MM.1S (cell line): ENCODE data around the gene COL18A1.

Experiments used
- DNase-seq: peaks from one replicate; pipeline ENCODE4 v3.0.0-alpha.2; 2015
- H2AFZ ChIP-seq: fragments of 300-600 bp; sonication (generic); 2 replicates; pipeline ENCODE4 v1.6.0; 2016; ENCODE audit warnings: antibody characterized with exemption, low read length
- H3F3A ChIP-seq: fragments of 300-600 bp; sonication (generic); 2 replicates; pipeline ENCODE4 v1.6.1; 2016; ENCODE audit warnings: mild to moderate bottlenecking, antibody characterized with exemption, low read length, moderate library complexity, mixed read lengths; ENCODE audit not compliant: insufficient read depth
- H3K27ac ChIP-seq: fragments of 300-600 bp; sonication (generic); 2 replicates; pipeline ENCODE4 v1.5.1; 2016; ENCODE audit warnings: mild to moderate bottlenecking, low read length
- H3K27me3 ChIP-seq: fragments of 300-600 bp; sonication (generic); replicated peaks from 2 replicates; pipeline ENCODE4 v1.6.0; 2016; ENCODE audit warnings: low read length; ENCODE audit not compliant: insufficient read depth
- H3K36me3 ChIP-seq: fragments of 300-600 bp; sonication (generic); replicated peaks from 2 replicates; pipeline ENCODE4 v1.6.1; 2016; ENCODE audit warnings: mild to moderate bottlenecking, low read length, mixed read lengths; ENCODE audit not compliant: insufficient read depth
- H3K4me1 ChIP-seq: fragments of 300-600 bp; sonication (generic); 2 replicates; pipeline ENCODE4 v1.6.1; 2016; ENCODE audit warnings: low read length, mixed read lengths
- H3K4me2 ChIP-seq: fragments of 300-600 bp; sonication (generic); 2 replicates; pipeline ENCODE4 v1.6.0; 2016; ENCODE audit warnings: low read depth, low read length
- H3K4me3 ChIP-seq: fragments of 300-600 bp; sonication (generic); 2 replicates; pipeline ENCODE4 v1.5.1; 2016; ENCODE audit warnings: low read length, mixed read lengths
- H3K79me2 ChIP-seq: fragments of 300-600 bp; sonication (generic); 2 replicates; pipeline ENCODE4 v1.6.1; 2016; ENCODE audit warnings: mixed run types, low read length, mixed read lengths
- H3K9ac ChIP-seq: fragments of 300-600 bp; sonication (generic); 2 replicates; pipeline ENCODE4 v1.6.1; 2016; ENCODE audit warnings: low read length, mixed read lengths
- H3K9me2 ChIP-seq: fragments of 300-600 bp; sonication (generic); replicated peaks from 2 replicates; pipeline ENCODE4 v1.6.1; 2016; ENCODE audit warnings: mild to moderate bottlenecking, low read length, mixed read lengths; ENCODE audit not compliant: insufficient read depth
- H3K9me3 ChIP-seq: fragments of 300-600 bp; sonication (generic); replicated peaks from 2 replicates; pipeline ENCODE4 v1.6.1; 2016; ENCODE audit warnings: mild to moderate bottlenecking, low read length, mixed read lengths; ENCODE audit not compliant: insufficient read depth
- H4K20me1 ChIP-seq: fragments of 300-600 bp; sonication (generic); 2 replicates; pipeline ENCODE4 v1.6.1; 2016; ENCODE audit warnings: mild to moderate bottlenecking, low read length, moderate library complexity, mixed read lengths; ENCODE audit not compliant: insufficient read depth
- EZH2 ChIP-seq: fragments of 300-600 bp; sonication (generic); optimal IDR thresholded peaks from 2 replicates; pipeline ENCODE3; 2017; ENCODE audit warnings: low read depth, mild to moderate bottlenecking, antibody characterized with exemption, low read length, mixed read lengths
- EZH2phosphoT487 ChIP-seq: fragments of 300-600 bp; sonication (generic); IDR thresholded peaks from 2 replicates; pipeline ENCODE4 v1.6.1; 2018; ENCODE audit warnings: antibody characterized with exemption, low read length
- TF ChIP-seq, protein P1 (sequence below): fragments of 300-600 bp; sonication (generic); IDR thresholded peaks from 2 replicates; pipeline ENCODE4 v1.5.1; 2016; ENCODE audit warnings: antibody characterized with exemption, low read length, mixed read lengths

The COL18A1 gene

DNA sequence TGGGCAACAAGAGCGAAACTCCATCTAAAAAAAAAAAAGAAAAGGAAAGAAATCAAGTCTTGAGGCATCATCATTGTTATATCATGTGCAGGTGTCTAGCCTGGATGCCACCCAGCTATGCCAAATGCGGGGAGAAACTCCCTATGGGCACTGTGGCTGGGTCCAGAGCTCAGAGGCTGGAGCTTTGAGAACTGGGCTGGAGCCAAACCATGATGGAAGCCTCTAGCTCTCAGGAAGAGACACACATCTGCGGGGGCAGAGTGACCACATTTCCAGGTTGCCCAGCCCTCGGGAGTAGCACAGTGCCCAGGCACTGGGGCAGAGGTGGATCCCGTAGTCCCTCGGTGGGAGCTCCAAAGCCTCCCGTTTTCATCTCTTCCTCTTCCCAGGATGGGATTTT lies 58.9 kb downstream of the COL18A1 start:
- H3K4me3 ChIP-seq: no peak overlapping the region
- H3K27ac ChIP-seq: no peak overlapping the region
- TF ChIP-seq EZH2phosphoT487 (no peak), EZH2 (no peak)
- TF ChIP-seq, protein P1, sequence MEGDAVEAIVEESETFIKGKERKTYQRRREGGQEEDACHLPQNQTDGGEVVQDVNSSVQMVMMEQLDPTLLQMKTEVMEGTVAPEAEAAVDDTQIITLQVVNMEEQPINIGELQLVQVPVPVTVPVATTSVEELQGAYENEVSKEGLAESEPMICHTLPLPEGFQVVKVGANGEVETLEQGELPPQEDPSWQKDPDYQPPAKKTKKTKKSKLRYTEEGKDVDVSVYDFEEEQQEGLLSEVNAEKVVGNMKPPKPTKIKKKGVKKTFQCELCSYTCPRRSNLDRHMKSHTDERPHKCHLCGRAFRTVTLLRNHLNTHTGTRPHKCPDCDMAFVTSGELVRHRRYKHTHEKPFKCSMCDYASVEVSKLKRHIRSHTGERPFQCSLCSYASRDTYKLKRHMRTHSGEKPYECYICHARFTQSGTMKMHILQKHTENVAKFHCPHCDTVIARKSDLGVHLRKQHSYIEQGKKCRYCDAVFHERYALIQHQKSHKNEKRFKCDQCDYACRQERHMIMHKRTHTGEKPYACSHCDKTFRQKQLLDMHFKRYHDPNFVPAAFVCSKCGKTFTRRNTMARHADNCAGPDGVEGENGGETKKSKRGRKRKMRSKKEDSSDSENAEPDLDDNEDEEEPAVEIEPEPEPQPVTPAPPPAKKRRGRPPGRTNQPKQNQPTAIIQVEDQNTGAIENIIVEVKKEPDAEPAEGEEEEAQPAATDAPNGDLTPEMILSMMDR: no peak
- H2AFZ ChIP-seq: no peak overlapping the region
- no peaks in the 10 kb centered on the region for H4K20me1 ChIP-seq
- H3K9me2 ChIP-seq: no peaks in the 10 kb centered on the region
- no peaks in the 10 kb centered on the region for H3F3A ChIP-seq
- peaks cover 100% of the 10 kb centered on the region for H3K27me3 ChIP-seq
- no peak for DNase-seq
- H3K4me1 ChIP-seq: no peaks in the 10 kb centered on the region
- H3K9me3 ChIP-seq: no peaks in the 10 kb centered on the region
- no peak overlapping the region for H3K9ac ChIP-seq
- H3K79me2 ChIP-seq: no peaks in the 10 kb centered on the region
- H3K4me2 ChIP-seq: no peak overlapping the region
- no peaks in the 10 kb centered on the region for H3K36me3 ChIP-seq

DNA sequence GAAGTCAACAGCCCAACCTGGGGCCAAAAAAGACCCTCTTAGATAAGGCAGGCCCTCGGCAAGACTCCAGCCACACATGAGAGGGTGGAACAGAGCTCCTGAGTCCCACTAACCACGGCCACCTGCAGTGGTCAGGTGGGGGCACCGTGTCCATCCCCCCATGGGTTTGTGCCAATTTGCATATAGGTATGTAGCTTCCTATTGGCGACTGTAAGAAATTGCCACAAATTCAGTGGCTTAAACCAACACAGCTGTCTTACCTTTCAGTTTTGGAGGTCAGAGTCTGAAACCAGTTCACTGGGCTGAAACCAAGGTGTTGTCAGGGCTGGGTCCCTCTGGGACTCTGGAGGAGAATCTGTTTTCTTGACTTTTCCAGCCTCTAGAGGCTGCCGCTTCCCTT lies 59.3 kb downstream of the COL18A1 start:
- H3F3A ChIP-seq: no peaks in the 10 kb centered on the region
- no peak overlapping the region for H3K4me2 ChIP-seq
- H3K36me3 ChIP-seq: no peaks in the 10 kb centered on the region
- H3K27ac ChIP-seq: no peak overlapping the region
- no peak overlapping the region for H3K9ac ChIP-seq
- peak; percentile 27 for DNase-seq
- peaks cover 100% of the 10 kb centered on the region for H3K27me3 ChIP-seq
- no peaks in the 10 kb centered on the region for H3K9me2 ChIP-seq
- no peak overlapping the region for H2AFZ ChIP-seq
- H3K9me3 ChIP-seq: no peaks in the 10 kb centered on the region
- no peak overlapping the region for H3K4me3 ChIP-seq
- H3K4me1 ChIP-seq: no peaks in the 10 kb centered on the region
- no peak for TF ChIP-seq EZH2phosphoT487
- no peak for TF ChIP-seq EZH2
- H3K79me2 ChIP-seq: no peaks in the 10 kb centered on the region
- H4K20me1 ChIP-seq: no peaks in the 10 kb centered on the region

DNA sequence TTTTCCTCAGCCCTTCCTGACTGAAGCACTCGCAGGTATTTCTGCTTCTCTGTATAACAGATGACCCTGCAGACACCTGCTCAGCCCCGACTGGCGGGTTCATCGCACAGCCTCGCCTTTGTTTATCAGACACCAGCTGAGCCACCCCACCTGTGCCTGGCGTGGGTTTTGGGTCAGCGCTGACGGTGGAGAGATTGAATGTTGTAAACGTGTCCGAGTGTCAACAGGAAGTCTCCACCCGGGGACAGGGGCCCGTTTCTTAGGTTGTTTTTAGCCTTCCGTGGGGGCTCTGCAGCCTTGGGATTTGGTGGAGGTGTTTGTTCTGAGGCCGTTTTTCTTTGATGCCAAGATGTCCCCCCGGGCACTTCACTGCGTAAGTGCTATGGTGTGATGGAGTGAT lies 60.1 kb downstream of the COL18A1 start:
- Histone ChIP-seq H3K9me3 (no peaks in the 10 kb centered on the region), H3K4me2 (no peak overlapping the region), H3K4me1 (no peaks in the 10 kb centered on the region), H3K36me3 (no peaks in the 10 kb centered on the region), H3K9ac (no peak overlapping the region), H3K9me2 (no peaks in the 10 kb centered on the region), H2AFZ (no peak overlapping the region), H3K79me2 (no peaks in the 10 kb centered on the region), H3F3A (no peaks in the 10 kb centered on the region), H4K20me1 (no peaks in the 10 kb centered on the region), H3K4me3 (no peak overlapping the region), H3K27me3 (peaks cover 100% of the 10 kb centered on the region), H3K27ac (no peak overlapping the region)
- TF ChIP-seq EZH2 (no peak), EZH2phosphoT487 (no peak)
- TF ChIP-seq, protein P1: no peak
- peak; percentile 22 for DNase-seq

DNA sequence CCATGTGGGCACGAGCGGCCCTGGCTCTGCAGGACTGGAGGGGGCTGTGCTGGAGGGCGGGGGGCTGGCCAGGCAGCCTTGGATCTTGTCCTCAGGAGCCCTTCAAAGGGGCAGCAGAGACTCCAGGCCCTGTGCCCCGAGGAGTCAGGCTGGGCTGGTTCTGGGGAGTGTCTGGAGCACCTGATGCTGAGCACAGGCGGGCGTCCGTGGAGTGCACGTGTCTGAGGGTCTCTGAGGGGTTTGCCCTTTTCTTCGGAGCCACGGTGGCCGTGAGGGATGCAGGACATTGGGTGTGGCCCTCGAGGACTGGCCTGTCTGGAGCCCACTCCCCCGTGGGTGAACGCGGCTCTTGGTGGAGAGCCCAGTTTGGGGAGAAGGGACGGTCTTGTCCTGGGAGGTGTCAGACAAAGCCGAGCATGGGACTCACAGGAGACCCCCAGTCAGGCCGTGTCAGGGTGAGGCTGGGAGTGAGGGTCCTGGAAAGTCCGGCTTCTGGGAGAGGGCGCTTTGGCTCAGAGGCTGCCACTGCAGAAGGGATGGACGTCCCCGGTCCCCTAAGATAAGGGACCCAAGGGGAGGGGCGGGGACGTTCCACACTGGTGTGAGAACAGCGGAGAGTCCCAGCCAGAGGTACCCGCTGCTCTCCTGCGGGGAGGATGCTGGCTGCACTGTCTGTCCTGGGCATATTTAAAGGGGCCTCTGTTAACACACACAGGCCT lies 60.8 kb downstream of the COL18A1 start:
- TF ChIP-seq EZH2 (no peak), EZH2phosphoT487 (no peak)
- TF ChIP-seq, protein P1: no peak
- no peak overlapping the region for H3K27ac ChIP-seq
- H3K4me1 ChIP-seq: no peaks in the 10 kb centered on the region
- H3K9ac ChIP-seq: no peak overlapping the region
- no peaks in the 10 kb centered on the region for H4K20me1 ChIP-seq
- H3F3A ChIP-seq: no peaks in the 10 kb centered on the region
- DNase-seq: no peak
- no peak overlapping the region for H3K4me3 ChIP-seq
- H3K36me3 ChIP-seq: no peaks in the 10 kb centered on the region
- no peaks in the 10 kb centered on the region for H3K79me2 ChIP-seq
- H3K9me2 ChIP-seq: no peaks in the 10 kb centered on the region
- no peak overlapping the region for H2AFZ ChIP-seq
- H3K4me2 ChIP-seq: no peak overlapping the region
- H3K9me3 ChIP-seq: no peaks in the 10 kb centered on the region
- peaks cover 99% of the 10 kb centered on the region for H3K27me3 ChIP-seq
